Mammary epithelial cell (primary cell): ENCODE measurements around the gene SNX33.

Experiments used
- EZH2 ChIP-seq: IDR thresholded peaks from 2 replicates; pipeline ENCODE4 v1.6.1; 2012; ENCODE audit warnings: low read length, inconsistent platforms, borderline replicate concordance
- TF ChIP-seq, protein P1 (sequence below), 2 donors: IDR thresholded peaks in 1 of 2; conservative IDR thresholded peaks in 1 of 2; 2 replicates each; pipeline ENCODE4 v1.5.1; 2011 to 2012; ENCODE audit warnings: inconsistent platforms in 2 of 2, low read length in 2 of 2, mild to moderate bottlenecking in 2 of 2, control low read depth in 1 of 2, low read depth in 1 of 2; ENCODE audit not compliant: insufficient read depth in 1 of 2; ENCODE audit errors: extremely low read depth in 1 of 2

- TF ChIP-seq, protein P1, sequence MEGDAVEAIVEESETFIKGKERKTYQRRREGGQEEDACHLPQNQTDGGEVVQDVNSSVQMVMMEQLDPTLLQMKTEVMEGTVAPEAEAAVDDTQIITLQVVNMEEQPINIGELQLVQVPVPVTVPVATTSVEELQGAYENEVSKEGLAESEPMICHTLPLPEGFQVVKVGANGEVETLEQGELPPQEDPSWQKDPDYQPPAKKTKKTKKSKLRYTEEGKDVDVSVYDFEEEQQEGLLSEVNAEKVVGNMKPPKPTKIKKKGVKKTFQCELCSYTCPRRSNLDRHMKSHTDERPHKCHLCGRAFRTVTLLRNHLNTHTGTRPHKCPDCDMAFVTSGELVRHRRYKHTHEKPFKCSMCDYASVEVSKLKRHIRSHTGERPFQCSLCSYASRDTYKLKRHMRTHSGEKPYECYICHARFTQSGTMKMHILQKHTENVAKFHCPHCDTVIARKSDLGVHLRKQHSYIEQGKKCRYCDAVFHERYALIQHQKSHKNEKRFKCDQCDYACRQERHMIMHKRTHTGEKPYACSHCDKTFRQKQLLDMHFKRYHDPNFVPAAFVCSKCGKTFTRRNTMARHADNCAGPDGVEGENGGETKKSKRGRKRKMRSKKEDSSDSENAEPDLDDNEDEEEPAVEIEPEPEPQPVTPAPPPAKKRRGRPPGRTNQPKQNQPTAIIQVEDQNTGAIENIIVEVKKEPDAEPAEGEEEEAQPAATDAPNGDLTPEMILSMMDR (conservative IDR thresholded peaks at IDR 0.05 in 1 of 2, IDR thresholded peaks at IDR 0.05 in 1 of 2; ENCODE audit: extremely low read depth in 1 of 2, insufficient read depth in 1 of 2, low read depth in 1 of 2, low read length in 2 of 2) = no peak
- no peak for TF ChIP-seq EZH2
These were observed 58.4 kb downstream of the SNX33 start for GRCh38 chr15:75705854-75706681.
